ENCODE measurements around the gene IMP3.
"Not testable (repeated sequence)": the region's sequence is repeated elsewhere in the genome, so short reads cannot be mapped to it uniquely, and the experiment has no call there.

IMP3 gene

GRCh38 chr15:75639709-75640482 lies at the start of gene IMP3:
Gene IMP3, minus strand, starts transcription at chr15:75640224. Its CDS starts 56 bp downstream, at chr15:75640168.
- peak; percentile 94 for DNase-seq

GRCh38 chr15:75689429-75689828 lies 49.4 kb upstream of the IMP3 start:
- not testable (repeated sequence) for DNase-seq

- DNase-seq, result no peak
Measured at GRCh38 chr15:75688831-75689230, 48.8 kb upstream of the IMP3 start.

- no peak for DNase-seq
Measured at GRCh38 chr15:75688278-75688557, 48.2 kb upstream of the IMP3 start.

- DNase-seq, result no peak
Measured at GRCh38 chr15:75687486-75688277, 47.7 kb upstream of the IMP3 start.

GRCh38 chr15:75686212-75686642 lies 46.2 kb upstream of the IMP3 start:
- DNase-seq, result not testable (repeated sequence)

- DNase-seq, result no peak
Measured at GRCh38 chr15:75685195-75685594, 45.2 kb upstream of the IMP3 start.

- DNase-seq, result no peak
Measured at GRCh38 chr15:75684648-75685047, 44.6 kb upstream of the IMP3 start.

GRCh38 chr15:75683646-75684312 lies 43.8 kb upstream of the IMP3 start:
- DNase-seq, result not testable (repeated sequence)

GRCh38 chr15:75682181-75683135 lies 42.4 kb upstream of the IMP3 start:
- DNase-seq, result no peak

- DNase-seq, result no peak
Measured at GRCh38 chr15:75680007-75680789, 40.2 kb upstream of the IMP3 start.

GRCh38 chr15:75678324-75678690 lies 38.3 kb upstream of the IMP3 start:
- not testable (repeated sequence) for DNase-seq

GRCh38 chr15:75677465-75678323 lies 37.7 kb upstream of the IMP3 start:
- DNase-seq, result no peak

GRCh38 chr15:75676688-75677464 lies 36.9 kb upstream of the IMP3 start:
- DNase-seq, result no peak

- DNase-seq, result no peak
Measured at GRCh38 chr15:75675579-75676404, 35.8 kb upstream of the IMP3 start.

GRCh38 chr15:75674366-75674765 lies 34.3 kb upstream of the IMP3 start:
- no peak for DNase-seq

- no peak for DNase-seq
Measured at GRCh38 chr15:75673426-75674235, 33.6 kb upstream of the IMP3 start.
